WTC11 (cell line): ENCODE data around the gene PCGF5. TPM values are rescaled to one million over a fixed set of nuclear protein-coding genes. Genes with fewer than 3 reads are reported as not detected.

ENCODE experiments used
- ATAC-seq: fragments of 200-7000 bp; cut with Tn5 transposase; 2 replicates; pipeline ENCODE4 v1.10.0; 2021; ENCODE audit warnings: mild to moderate bottlenecking, moderate library complexity
- CTCF ChIA-PET: fragments of 300-600 bp; sonication (Branson Sonifier 250); formaldehyde crosslinking; loops from one replicate; lab custom pipeline; 2021; ENCODE audit warnings: antibody characterized with exemption; lab: Charles Lee
- POLR2A ChIA-PET: fragments of 350-600 bp; sonication (Branson Sonifier 250); formaldehyde crosslinking; loops from one replicate; lab custom pipeline; 2021; ENCODE audit warnings: antibody characterized with exemption; lab: Charles Lee
- DNase-seq: peaks from one replicate; pipeline ENCODE4 v3.0.0; 2021; ENCODE audit warnings: low spot score
- H3K27ac Mint-ChIP-seq: 2 replicates; pipeline ENCODE4 v1.8.0; 2021; ENCODE audit warnings: mixed read lengths
- H3K27me3 Mint-ChIP-seq: 2 replicates; pipeline ENCODE4 v1.8.0; 2021; ENCODE audit warnings: low read depth, mild to moderate bottlenecking, moderate library complexity, mixed read lengths
- H3K36me3 Mint-ChIP-seq: 2 replicates; pipeline ENCODE4 v1.8.0; 2021; ENCODE audit warnings: mixed read lengths
- H3K4me1 Mint-ChIP-seq: 2 replicates; pipeline ENCODE4 v1.8.0; 2022; ENCODE audit warnings: mixed read lengths
- H3K4me3 Mint-ChIP-seq: 2 replicates; pipeline ENCODE4 v1.8.0; 2021; ENCODE audit warnings: mild to moderate bottlenecking, moderate library complexity, mixed read lengths
- H3K9me3 Mint-ChIP-seq: 2 replicates; pipeline ENCODE4 v1.8.0; 2021; ENCODE audit warnings: mixed read lengths
- ARID4B ChIP-seq: sonication (generic); formaldehyde crosslinking; IDR thresholded peaks from 2 replicates; pipeline ENCODE4 v1.8.0; 2023; ENCODE audit warnings: missing genetic modification reagents, mild to moderate bottlenecking, borderline replicate concordance
- CTCF ChIP-seq: fragments of 200-600 bp; IDR thresholded peaks from 2 replicates; pipeline ENCODE4 v1.8.0; 2022; ENCODE audit warnings: antibody characterized with exemption
- E2F4 ChIP-seq: sonication (generic); formaldehyde crosslinking; IDR thresholded peaks from 2 replicates; pipeline ENCODE4 v1.8.1; 2022; ENCODE audit warnings: low read depth, mild to moderate bottlenecking, moderate library complexity, missing genetic modification reagents, borderline replicate concordance
- ESRRA ChIP-seq: sonication (generic); formaldehyde crosslinking; IDR thresholded peaks from 2 replicates; pipeline ENCODE4 v1.8.1; 2022; ENCODE audit warnings: mild to moderate bottlenecking, missing genetic modification reagents, borderline replicate concordance
- ETV6 ChIP-seq: sonication (generic); formaldehyde crosslinking; IDR thresholded peaks from 2 replicates; pipeline ENCODE4 v1.8.1; 2022; ENCODE audit warnings: mild to moderate bottlenecking, missing genetic modification reagents
- FOXJ3 ChIP-seq: sonication (generic); formaldehyde crosslinking; IDR thresholded peaks from 2 replicates; pipeline ENCODE4 v1.9.0; 2021; ENCODE audit warnings: missing genetic modification reagents, mild to moderate bottlenecking, borderline replicate concordance
- FOXP1 ChIP-seq: sonication (generic); formaldehyde crosslinking; IDR thresholded peaks from 2 replicates; pipeline ENCODE4 v1.8.0; 2022; ENCODE audit warnings: missing genetic modification reagents, mild to moderate bottlenecking, moderate library complexity, borderline replicate concordance
- GRHL2 ChIP-seq: fragments of 250-450 bp; sonication (Bioruptor Pico); IDR thresholded peaks from 2 replicates; pipeline ENCODE4 v1.8.0; 2022; ENCODE audit warnings: mild to moderate bottlenecking, moderate library complexity; ENCODE audit not compliant: insufficient replicate concordance, severe bottlenecking
- JUN ChIP-seq: sonication (generic); formaldehyde crosslinking; IDR thresholded peaks from 2 replicates; pipeline ENCODE4 v1.8.0; 2023; ENCODE audit warnings: mild to moderate bottlenecking, missing genetic modification reagents
- KAT7 ChIP-seq: sonication (generic); formaldehyde crosslinking; IDR thresholded peaks from 2 replicates; pipeline ENCODE4 v1.8.1; 2023; ENCODE audit warnings: missing genetic modification reagents, mild to moderate bottlenecking, borderline replicate concordance
- MYBL2 ChIP-seq: sonication (generic); formaldehyde crosslinking; IDR thresholded peaks from 2 replicates; pipeline ENCODE4 v1.8.1; 2023; ENCODE audit warnings: mild to moderate bottlenecking, moderate library complexity, missing genetic modification reagents
- RORB ChIP-seq: fragments of 250-450 bp; sonication (Bioruptor Pico); IDR thresholded peaks from 2 replicates; pipeline ENCODE4 v1.9.0; 2021; ENCODE audit warnings: mild to moderate bottlenecking
- SMAD4 ChIP-seq: sonication (generic); formaldehyde crosslinking; IDR thresholded peaks from 2 replicates; pipeline ENCODE4 v1.8.0; 2022; ENCODE audit warnings: mild to moderate bottlenecking, missing genetic modification reagents
- TEAD1 ChIP-seq: sonication (generic); formaldehyde crosslinking; IDR thresholded peaks from 2 replicates; pipeline ENCODE4 v1.8.0; 2022; ENCODE audit warnings: mild to moderate bottlenecking, missing genetic modification reagents
- ZNF121 ChIP-seq: sonication (generic); formaldehyde crosslinking; IDR thresholded peaks from 2 replicates; pipeline ENCODE4 v1.8.0; 2023; ENCODE audit warnings: missing genetic modification reagents
- ZNF219 ChIP-seq: sonication (generic); formaldehyde crosslinking; IDR thresholded peaks from 2 replicates; pipeline ENCODE4 v1.8.0; 2023; ENCODE audit warnings: missing genetic modification reagents, mild to moderate bottlenecking, borderline replicate concordance
- ZNF281 ChIP-seq: sonication (generic); formaldehyde crosslinking; IDR thresholded peaks from 2 replicates; pipeline ENCODE4 v1.8.0; 2023; ENCODE audit warnings: mild to moderate bottlenecking, missing genetic modification reagents
- ZNF512 ChIP-seq: sonication (generic); formaldehyde crosslinking; IDR thresholded peaks from 2 replicates; pipeline ENCODE4 v1.8.1; 2022; ENCODE audit warnings: missing genetic modification reagents, borderline replicate concordance
- total RNA-seq: library from RNA; stranded (reverse); gene quantifications from 3 replicates; pipeline ENCODE4 v1.2.3, GENCODE V29; 2021
- TF ChIP-seq, protein P1 (sequence below): sonication (generic); formaldehyde crosslinking; IDR thresholded peaks from 2 replicates; pipeline ENCODE4 v1.8.0; 2022; ENCODE audit warnings: mild to moderate bottlenecking, missing genetic modification reagents
- TF ChIP-seq, protein P2 (sequence below): sonication (generic); formaldehyde crosslinking; IDR thresholded peaks from 2 replicates; pipeline ENCODE4 v1.8.0; 2022; ENCODE audit warnings: mild to moderate bottlenecking, missing genetic modification reagents

PCGF5 gene
- total RNA-seq, 1 experiment from 2014 or later = 5.2 TPM

DNA sequence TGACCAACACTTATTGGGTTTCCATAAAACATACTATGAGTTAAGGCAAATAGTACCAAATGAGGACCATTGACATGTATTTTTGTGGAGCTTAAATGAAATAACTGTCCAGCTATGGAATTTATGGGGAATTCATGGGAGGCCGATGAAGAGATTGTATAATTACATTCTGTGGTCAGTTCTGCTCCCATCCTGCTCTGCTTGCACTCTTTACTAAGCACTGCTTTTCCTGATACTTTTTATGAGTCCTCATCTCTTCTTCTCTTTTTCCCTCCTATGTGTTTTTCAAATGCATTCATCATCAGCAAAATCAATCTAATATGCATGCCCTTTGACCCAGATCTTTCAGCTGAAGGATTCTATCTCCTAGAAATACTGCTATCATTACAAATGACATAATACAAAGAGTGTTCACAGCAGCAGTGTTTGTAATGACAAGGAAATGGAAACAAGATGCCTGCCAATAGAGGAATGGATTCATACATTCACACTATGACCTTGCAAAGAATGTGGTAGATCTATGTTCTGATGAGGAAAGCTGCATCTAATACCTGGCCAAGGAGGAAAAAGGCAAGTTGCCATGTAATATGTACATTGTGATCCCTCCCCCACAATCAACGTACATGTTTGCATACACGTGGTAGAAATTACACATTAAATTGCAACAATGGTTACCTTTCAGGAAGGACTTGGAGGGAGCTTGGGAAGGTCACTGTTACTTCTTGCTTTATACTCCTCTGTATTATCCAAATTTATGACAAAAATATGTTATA is 73.9 kb downstream of the PCGF5 start (continued):
- TF ChIP-seq, protein P1, sequence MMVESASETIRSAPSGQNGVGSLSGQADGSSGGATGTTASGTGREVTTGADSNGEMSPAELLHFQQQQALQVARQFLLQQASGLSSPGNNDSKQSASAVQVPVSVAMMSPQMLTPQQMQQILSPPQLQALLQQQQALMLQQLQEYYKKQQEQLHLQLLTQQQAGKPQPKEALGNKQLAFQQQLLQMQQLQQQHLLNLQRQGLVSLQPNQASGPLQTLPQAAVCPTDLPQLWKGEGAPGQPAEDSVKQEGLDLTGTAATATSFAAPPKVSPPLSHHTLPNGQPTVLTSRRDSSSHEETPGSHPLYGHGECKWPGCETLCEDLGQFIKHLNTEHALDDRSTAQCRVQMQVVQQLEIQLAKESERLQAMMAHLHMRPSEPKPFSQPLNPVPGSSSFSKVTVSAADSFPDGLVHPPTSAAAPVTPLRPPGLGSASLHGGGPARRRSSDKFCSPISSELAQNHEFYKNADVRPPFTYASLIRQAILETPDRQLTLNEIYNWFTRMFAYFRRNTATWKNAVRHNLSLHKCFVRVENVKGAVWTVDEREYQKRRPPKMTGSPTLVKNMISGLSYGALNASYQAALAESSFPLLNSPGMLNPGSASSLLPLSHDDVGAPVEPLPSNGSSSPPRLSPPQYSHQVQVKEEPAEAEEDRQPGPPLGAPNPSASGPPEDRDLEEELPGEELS (CRISPR knock-in tag) = no peak
- TF ChIP-seq TEAD1 (no peak), ZNF281 (CRISPR knock-in tag) (no peak), E2F4 (CRISPR knock-in tag) (no peak), ETV6 (CRISPR knock-in tag) (no peak), MYBL2 (CRISPR knock-in tag) (no peak), ARID4B (CRISPR knock-in tag) (no peak), KAT7 (CRISPR knock-in tag) (no peak), ESRRA (no peak)
- TF ChIP-seq, all 79 proteins: peak for 0

- peaks cover 19% of the 10 kb centered on the region for H3K4me1 Mint-ChIP-seq
- POLR2A ChIA-PET = no interaction called here
- peaks cover 7% of the 10 kb centered on the region for H3K27me3 Mint-ChIP-seq
- no peak for ATAC-seq
- TF ChIP-seq FOXJ3 (CRISPR knock-in tag) = no peak
- no peak for TF ChIP-seq FOXP1
- TF ChIP-seq ZNF219 (CRISPR knock-in tag) = no peak
- no peak for TF ChIP-seq JUN (CRISPR knock-in tag)
- TF ChIP-seq CTCF = no peak
- no peak for TF ChIP-seq SMAD4 (CRISPR knock-in tag)
- TF ChIP-seq ZNF121 (CRISPR knock-in tag) = no peak
- no peak for TF ChIP-seq GRHL2
- TF ChIP-seq, protein P2, sequence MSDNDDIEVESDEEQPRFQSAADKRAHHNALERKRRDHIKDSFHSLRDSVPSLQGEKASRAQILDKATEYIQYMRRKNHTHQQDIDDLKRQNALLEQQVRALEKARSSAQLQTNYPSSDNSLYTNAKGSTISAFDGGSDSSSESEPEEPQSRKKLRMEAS (CRISPR knock-in tag) = no peak
- TF ChIP-seq ZNF512 (CRISPR knock-in tag) = no peak
- TF ChIP-seq RORB (CRISPR knock-in tag) = no peak
- CTCF ChIA-PET = interaction anchor here (1.2 to 2.1 kb wide), 4 partner anchors 11 to 384 kb away, joined by 3 to 14 read pairs (median 8); no protein-coding TSS in a partner anchor
- no peak for DNase-seq
- H3K27ac Mint-ChIP-seq = no peak overlapping the region
- H3K9me3 Mint-ChIP-seq = no peaks in the 10 kb centered on the region
- no peaks in the 10 kb centered on the region for H3K36me3 Mint-ChIP-seq
- no peak overlapping the region for H3K4me3 Mint-ChIP-seq
These were observed 74.9 kb downstream of the PCGF5 start for GRCh38 chr10:91295346-91295745.
